ENCODE measurements around the gene PDE3A. TPM values are rescaled to one million over a fixed set of nuclear protein-coding genes. Genes with fewer than 3 reads are reported as not detected.

PDE3A gene
- total and polyA plus RNA-seq, 7 donors: 0.53 to 4.1 (median 2.1) TPM

DNA sequence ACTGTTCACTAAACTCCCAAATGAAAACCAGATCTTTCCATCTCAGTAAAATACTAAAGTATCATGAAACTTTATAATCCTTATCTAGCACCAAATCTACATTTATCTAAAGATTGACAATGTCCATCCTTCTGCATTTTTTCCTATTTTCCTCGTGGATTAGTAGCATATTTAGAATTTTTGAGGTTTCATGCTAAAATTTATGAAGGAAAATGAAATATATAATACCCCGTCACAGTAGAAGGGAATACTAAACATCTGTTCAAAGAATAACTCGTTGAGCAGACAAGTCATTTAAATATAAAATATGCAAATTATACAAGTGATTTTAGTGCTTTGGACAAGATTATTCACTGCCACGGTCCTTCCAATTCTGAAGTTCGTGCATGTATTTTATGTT is 204.1 kb downstream of the PDE3A start:
- Histone ChIP-seq H3K4me1 (no peaks in the 10 kb centered on the region), H3K4me3 (no peak overlapping the region), H3K9me3 (no peaks in the 10 kb centered on the region), H3K36me3 (ENCODE audit: insufficient read depth in 1 of 2, low read depth in 1 of 2) (no peaks in the 10 kb centered on the region), H3K27me3 (ENCODE audit: insufficient read depth in 3 of 3, low read length in 2 of 3) (no peaks in the 10 kb centered on the region), H3K27ac (no peak overlapping the region)
- TF ChIP-seq CTCF (IDR thresholded peaks at IDR 0.05): no peak
- 51 to 54% (median 51%) methylated on average over 5 of the region's 5 CpGs for WGBS, 3 donors
- DNase-seq (no peak), ATAC-seq (no peak)
- intact Hi-C loops (cut with DNase I): no loop called here

DNA sequence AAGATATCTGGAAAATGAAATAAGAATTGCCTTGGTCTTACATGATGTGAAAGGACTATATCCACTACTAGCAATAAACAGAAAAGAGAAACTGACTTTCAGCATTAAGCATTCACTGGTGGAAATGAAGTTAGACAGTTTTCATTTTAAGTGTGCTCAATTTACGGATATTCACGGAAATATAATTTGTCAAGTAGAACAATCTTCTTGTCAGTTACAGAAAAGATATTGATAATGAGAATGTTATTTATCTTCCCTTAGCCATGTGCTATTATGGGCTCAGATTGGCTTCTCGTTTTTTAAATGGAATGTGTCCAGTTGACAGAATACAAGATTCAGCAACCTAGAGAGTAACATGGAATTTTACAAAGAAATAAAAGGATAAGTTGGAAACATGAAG is 208.2 kb downstream of the PDE3A start:
- H3K4me1 ChIP-seq: no peaks in the 10 kb centered on the region
- ATAC-seq: no peak
- TF ChIP-seq CTCF (IDR thresholded peaks at IDR 0.05): no peak
- intact Hi-C loops (cut with DNase I): no loop called here
- no peak overlapping the region for H3K27ac ChIP-seq
- H3K27me3 ChIP-seq (ENCODE audit: insufficient read depth in 3 of 3, low read length in 2 of 3): no peaks in the 10 kb centered on the region
- no peaks in the 10 kb centered on the region for H3K36me3 ChIP-seq (ENCODE audit: insufficient read depth in 1 of 2, low read depth in 1 of 2)
- WGBS, 3 donors: 92 to 94% (median 93%) methylated on average over 3 of the region's 3 CpGs
- no peaks in the 10 kb centered on the region for H3K9me3 ChIP-seq
- no peak overlapping the region for H3K4me3 ChIP-seq
- DNase-seq: no peak

DNA sequence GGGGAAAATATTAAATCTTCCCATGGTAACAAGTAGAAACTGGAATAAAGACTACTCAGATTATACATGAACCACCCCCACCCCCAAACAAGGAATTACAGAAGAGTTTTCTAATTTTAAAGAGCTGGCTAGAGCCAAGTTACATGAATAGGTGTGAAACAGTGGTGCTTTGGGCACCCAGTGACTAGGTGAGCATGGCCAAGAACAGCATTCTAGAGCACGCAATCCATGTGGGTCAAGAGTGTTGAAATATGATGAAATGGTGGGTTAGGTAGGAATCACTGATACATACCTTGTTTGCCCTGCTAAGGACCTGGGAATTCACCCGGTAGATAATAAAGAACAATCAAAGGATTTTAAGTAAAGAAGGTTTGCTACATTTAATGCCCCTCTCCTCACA is 208.7 kb downstream of the PDE3A start:
- Histone ChIP-seq H3K27me3 (ENCODE audit: insufficient read depth in 3 of 3, low read length in 2 of 3) (no peaks in the 10 kb centered on the region), H3K9me3 (no peaks in the 10 kb centered on the region), H3K4me3 (no peak overlapping the region), H3K27ac (no peak overlapping the region), H3K4me1 (no peaks in the 10 kb centered on the region), H3K36me3 (ENCODE audit: insufficient read depth in 1 of 2, low read depth in 1 of 2) (no peaks in the 10 kb centered on the region)
- DNase-seq: no peak
- intact Hi-C loops (cut with DNase I): no loop called here
- 46 to 83% (median 48%) methylated on average over 2 of the region's 2 CpGs for whole genome bisulfite sequencing, 3 donors
- no peak for ATAC-seq
- no peak for TF ChIP-seq CTCF (IDR thresholded peaks at IDR 0.05)

- Histone ChIP-seq H3K9me3 (no peaks in the 10 kb centered on the region), H3K27ac (no peak overlapping the region), H3K27me3 (ENCODE audit: insufficient read depth in 3 of 3, low read length in 2 of 3) (no peaks in the 10 kb centered on the region), H3K4me1 (no peaks in the 10 kb centered on the region), H3K36me3 (ENCODE audit: insufficient read depth in 1 of 2, low read depth in 1 of 2) (no peaks in the 10 kb centered on the region), H3K4me3 (no peak overlapping the region)
- WGBS, 3 donors: 69 to 88% (median 70%) methylated on average over 7 of the region's 7 CpGs
- intact Hi-C loops (cut with DNase I): no loop called here
- no peak for DNase-seq
- ATAC-seq: no peak
- TF ChIP-seq CTCF (IDR thresholded peaks at IDR 0.05): no peak
Measured at GRCh38 chr12:20578142-20578541, 209.8 kb downstream of the PDE3A start.

- DNase-seq (no peak), ATAC-seq (no peak)
- H3K36me3 ChIP-seq (ENCODE audit: insufficient read depth in 1 of 2, low read depth in 1 of 2): no peaks in the 10 kb centered on the region
- no peaks in the 10 kb centered on the region for H3K4me1 ChIP-seq
- H3K27ac ChIP-seq: no peak overlapping the region
- H3K9me3 ChIP-seq: no peaks in the 10 kb centered on the region
- intact Hi-C loops (cut with DNase I): no loop called here
- WGBS, 3 donors: 21 to 38% (median 28%) methylated on average over 3 of the region's 3 CpGs
- H3K4me3 ChIP-seq: no peak overlapping the region
- TF ChIP-seq CTCF (IDR thresholded peaks at IDR 0.05): no peak
- H3K27me3 ChIP-seq (ENCODE audit: insufficient read depth in 3 of 3, low read length in 2 of 3): no peaks in the 10 kb centered on the region
Measured at GRCh38 chr12:20585055-20585625, 216.8 kb downstream of the PDE3A start.

All from psoas muscle (tissue), 8 donors.